Thoracic aorta (tissue), 2 donors: ENCODE data around the gene PSG11. TPM values are rescaled to one million over a fixed set of nuclear protein-coding genes. Genes with fewer than 3 reads are reported as not detected.
"Not testable (repeated sequence)": the region's sequence is repeated elsewhere in the genome, so short reads cannot be mapped to it uniquely, and the experiment has no call there.

ENCODE experiments used
- ATAC-seq: fragments of 150-250 bp; one replicate; pipeline ENCODE4 v1.8.0; 2017; ENCODE audit warnings: low read depth; ENCODE audit not compliant: insufficient number of reproducible peaks, low FRiP score
- DNase-seq: peaks from one replicate; pipeline ENCODE4 v3.0.0-alpha.2; 2020; ENCODE audit warnings: low spot score
- H3K27ac ChIP-seq, 2 donors: fragments of 200-600 bp; sonication (generic); 1 replicate in 1 of 2; 2 replicates in 1 of 2; pipeline ENCODE4 v1.5.1; 2016; ENCODE audit warnings: mild to moderate bottlenecking in 2 of 2, moderate library complexity in 2 of 2
- H3K27me3 ChIP-seq: fragments of 200-600 bp; sonication (generic); replicated peaks from 2 replicates; pipeline ENCODE4 v1.6.0; 2016; ENCODE audit warnings: mild to moderate bottlenecking; ENCODE audit not compliant: insufficient read depth
- H3K36me3 ChIP-seq: fragments of 200-600 bp; sonication (generic); one replicate; pipeline ENCODE4 v1.5.1; 2016
- H3K4me1 ChIP-seq, 2 donors: fragments of 200-600 bp; sonication (generic); 1 replicate in 1 of 2; 2 replicates in 1 of 2; pipeline versions ENCODE4 v1.5.1 to v1.6.0; 2016; ENCODE audit warnings: low read depth in 2 of 2, mild to moderate bottlenecking in 1 of 2; ENCODE audit not compliant: control insufficient read depth in 1 of 2
- H3K4me3 ChIP-seq: fragments of 200-600 bp; sonication (generic); 2 replicates; pipeline ENCODE4 v1.5.1; 2016; ENCODE audit warnings: mild to moderate bottlenecking
- H3K9me3 ChIP-seq: fragments of 200-600 bp; sonication (generic); 2 replicates; pipeline ENCODE4 v1.5.1; 2016
- total RNA-seq, 2 donors: library from RNA; depleted of rRNA; stranded (reverse); fragments of >200 nt; gene quantifications; one replicate each; pipeline versions ENCODE4 v1.1.0 to v1.2.3, GENCODE V29; 2016
- TF ChIP-seq, protein P1 (sequence below): fragments of 200-600 bp; sonication (generic); IDR thresholded peaks from one replicate; pipeline ENCODE4 v1.5.1; 2019; ENCODE audit warnings: antibody characterized with exemption

Gene PSG11
- total RNA-seq, 2 donors from 2014 or later = not detected

DNA sequence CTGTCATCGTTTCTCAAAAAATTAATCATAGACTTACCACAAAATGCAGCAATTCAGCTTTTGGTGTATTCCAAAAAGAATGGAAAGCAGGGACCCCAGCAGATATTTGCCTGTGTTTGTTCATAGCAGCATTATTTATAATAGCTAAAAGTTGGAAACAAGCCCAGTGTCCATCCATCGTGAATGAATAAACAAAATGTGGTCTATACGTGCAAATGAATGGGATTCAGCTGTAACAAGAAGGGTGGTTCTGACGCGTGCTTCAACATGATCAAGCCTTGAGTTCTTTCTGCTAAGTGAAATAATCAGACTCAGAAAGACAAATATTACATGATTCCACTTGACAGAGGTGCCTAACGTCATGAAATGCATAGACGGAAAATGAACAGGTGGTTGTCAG lies 36.4 kb downstream of the PSG11 start:
- DNase-seq (no peak), ATAC-seq (no peak)
- TF ChIP-seq, protein P1, sequence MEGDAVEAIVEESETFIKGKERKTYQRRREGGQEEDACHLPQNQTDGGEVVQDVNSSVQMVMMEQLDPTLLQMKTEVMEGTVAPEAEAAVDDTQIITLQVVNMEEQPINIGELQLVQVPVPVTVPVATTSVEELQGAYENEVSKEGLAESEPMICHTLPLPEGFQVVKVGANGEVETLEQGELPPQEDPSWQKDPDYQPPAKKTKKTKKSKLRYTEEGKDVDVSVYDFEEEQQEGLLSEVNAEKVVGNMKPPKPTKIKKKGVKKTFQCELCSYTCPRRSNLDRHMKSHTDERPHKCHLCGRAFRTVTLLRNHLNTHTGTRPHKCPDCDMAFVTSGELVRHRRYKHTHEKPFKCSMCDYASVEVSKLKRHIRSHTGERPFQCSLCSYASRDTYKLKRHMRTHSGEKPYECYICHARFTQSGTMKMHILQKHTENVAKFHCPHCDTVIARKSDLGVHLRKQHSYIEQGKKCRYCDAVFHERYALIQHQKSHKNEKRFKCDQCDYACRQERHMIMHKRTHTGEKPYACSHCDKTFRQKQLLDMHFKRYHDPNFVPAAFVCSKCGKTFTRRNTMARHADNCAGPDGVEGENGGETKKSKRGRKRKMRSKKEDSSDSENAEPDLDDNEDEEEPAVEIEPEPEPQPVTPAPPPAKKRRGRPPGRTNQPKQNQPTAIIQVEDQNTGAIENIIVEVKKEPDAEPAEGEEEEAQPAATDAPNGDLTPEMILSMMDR = no peak
- H3K4me1 ChIP-seq = no peaks in the 10 kb centered on the region
- no peak overlapping the region for H3K27ac ChIP-seq
- no peaks in the 10 kb centered on the region for H3K36me3 ChIP-seq
- H3K4me3 ChIP-seq = no peak overlapping the region
- H3K27me3 ChIP-seq = no peaks in the 10 kb centered on the region
- H3K9me3 ChIP-seq = no peaks in the 10 kb centered on the region

DNA sequence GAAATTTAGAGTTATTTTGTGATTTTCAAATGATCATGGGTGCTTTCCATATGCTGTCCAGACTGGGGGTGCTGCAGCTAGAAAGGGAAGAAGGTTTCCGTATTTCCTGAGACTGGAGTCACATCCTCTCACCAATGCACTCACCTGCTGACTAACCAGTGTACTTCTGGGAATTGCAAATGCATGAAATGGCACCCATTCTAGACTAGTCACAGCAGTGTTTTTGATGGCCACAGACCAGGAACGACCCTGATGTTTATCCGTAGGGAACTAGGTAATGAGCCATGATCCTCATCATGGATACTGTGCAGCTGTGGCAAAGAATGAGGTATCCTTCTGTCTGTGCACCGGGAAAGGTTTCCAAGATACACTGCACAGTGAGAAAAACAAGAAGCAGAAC lies 37.1 kb downstream of the PSG11 start:
- not testable (repeated sequence) for H3K4me3 ChIP-seq, ATAC-seq, H3K9me3 ChIP-seq

DNA sequence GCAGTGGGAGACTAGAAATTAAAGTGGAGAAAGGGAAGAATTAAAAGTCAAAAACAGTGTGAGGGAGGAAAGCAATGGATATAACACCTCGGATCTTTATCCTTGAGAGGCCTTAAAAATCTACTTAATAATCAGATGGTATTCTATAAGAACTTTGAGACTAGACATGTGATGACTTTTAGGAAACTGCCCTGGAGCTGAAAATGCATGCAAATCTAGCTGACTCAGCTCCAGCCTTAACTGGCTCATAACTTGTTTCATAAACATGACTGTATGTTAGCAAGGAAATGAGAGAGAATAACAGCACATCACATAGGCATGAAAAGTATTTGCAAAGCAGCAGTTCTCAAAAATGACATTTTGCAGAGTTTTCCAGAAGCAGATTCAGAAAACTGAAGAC lies 38.1 kb downstream of the PSG11 start:
- DNase-seq, H3K36me3 ChIP-seq, H3K27ac ChIP-seq, H3K4me1 ChIP-seq, H3K27me3 ChIP-seq, H3K9me3 ChIP-seq, ATAC-seq, H3K4me3 ChIP-seq: not testable (repeated sequence)

More for the DNA sequence above, 37.1 kb downstream of the PSG11 start:
- H3K4me1 ChIP-seq, H3K27me3 ChIP-seq, H3K36me3 ChIP-seq, H3K27ac ChIP-seq, DNase-seq: not testable (repeated sequence)

DNA sequence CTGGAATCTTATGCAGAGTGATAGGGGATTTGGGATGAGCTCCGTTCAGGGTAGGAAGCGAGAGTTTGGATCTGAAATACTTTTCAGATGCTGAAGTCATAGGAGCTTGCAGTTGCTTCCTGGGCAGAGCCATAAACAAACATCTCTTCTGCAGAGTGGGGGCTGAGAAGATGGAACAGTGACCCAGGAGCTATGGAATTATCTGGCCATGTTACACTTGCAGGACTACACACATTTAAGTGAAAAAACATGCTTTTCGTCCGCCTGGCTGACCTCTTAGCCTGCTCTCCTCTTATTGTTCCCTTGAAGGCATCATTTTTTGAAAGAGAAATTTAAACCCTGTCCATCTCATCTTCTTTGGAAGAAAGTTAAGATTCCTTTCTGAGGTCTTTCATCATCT lies 40.7 kb downstream of the PSG11 start:
- Histone ChIP-seq H3K27ac (no peak overlapping the region), H3K27me3 (no peaks in the 10 kb centered on the region), H3K9me3 (no peaks in the 10 kb centered on the region), H3K36me3 (no peaks in the 10 kb centered on the region), H3K4me1 (no peaks in the 10 kb centered on the region), H3K4me3 (no peak overlapping the region)
- TF ChIP-seq, protein P1 = no peak
- DNase-seq (no peak), ATAC-seq (no peak)

DNA sequence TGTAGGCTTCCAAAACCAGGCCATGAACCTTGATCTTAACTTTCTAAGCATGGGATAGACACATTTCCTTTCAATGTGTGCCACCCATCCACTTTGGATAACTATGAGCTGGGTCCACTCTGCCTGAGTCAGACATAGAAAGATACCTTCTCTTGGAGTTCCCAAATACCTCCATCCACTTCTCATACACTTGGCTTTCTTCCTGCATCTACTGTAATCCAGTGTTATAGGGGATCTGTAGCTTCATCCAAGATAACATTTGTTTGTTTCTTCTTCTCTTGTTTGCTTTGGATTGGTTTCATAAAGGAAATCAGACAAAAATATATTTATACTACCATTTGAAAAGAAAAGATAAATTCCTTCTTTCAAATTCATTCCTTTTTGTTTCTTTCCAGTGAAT lies 44.2 kb downstream of the PSG11 start:
- not testable (repeated sequence) for H3K36me3 ChIP-seq, DNase-seq

DNA sequence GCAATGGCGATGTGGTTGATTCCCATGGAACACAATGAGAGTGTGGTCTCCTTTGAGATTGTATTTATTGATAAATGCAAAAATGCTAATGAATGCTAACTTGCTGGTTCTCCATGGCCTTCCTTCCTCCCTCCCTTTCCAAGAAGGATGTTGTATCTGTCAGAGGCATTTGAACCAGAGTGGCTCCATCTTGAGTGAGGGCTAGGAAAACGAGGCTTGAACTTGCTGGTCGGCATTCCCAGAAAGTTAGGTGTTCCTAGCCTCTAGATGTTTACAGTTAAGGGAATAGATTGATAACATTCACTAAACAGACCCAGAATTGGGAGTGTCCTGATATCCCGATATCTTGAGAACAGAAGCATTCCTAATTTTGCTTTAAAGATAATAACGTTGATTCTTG lies 54.8 kb downstream of the PSG11 start:
- not testable (repeated sequence) for H3K36me3 ChIP-seq, ATAC-seq, H3K27ac ChIP-seq, H3K27me3 ChIP-seq, DNase-seq, H3K4me1 ChIP-seq, H3K4me3 ChIP-seq, H3K9me3 ChIP-seq

More for the DNA sequence above, 44.2 kb downstream of the PSG11 start:
- not testable (repeated sequence) for H3K27ac ChIP-seq, H3K27me3 ChIP-seq, H3K9me3 ChIP-seq, H3K4me3 ChIP-seq, ATAC-seq, H3K4me1 ChIP-seq

DNA sequence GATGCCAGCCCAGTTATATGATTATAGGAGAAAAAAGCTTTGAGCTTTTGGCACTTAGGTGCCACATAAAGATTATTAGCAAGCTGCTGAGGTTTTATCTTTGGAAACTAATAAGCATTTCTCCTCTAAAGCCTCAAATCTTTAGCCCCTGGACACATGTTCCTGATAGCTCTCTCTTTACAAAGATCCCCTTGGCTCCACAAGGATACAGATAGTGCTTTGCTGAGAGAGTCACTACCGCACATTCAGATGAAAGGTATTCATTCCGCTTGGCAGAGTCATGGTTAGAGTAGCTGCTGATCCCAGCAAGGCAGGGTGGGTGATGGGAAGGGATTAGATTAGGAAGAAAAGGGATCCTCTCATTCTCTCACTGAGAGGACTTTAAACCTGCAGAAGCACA lies 61.1 kb downstream of the PSG11 start:
- TF ChIP-seq, protein P1 = no peak
- no peaks in the 10 kb centered on the region for H3K4me1 ChIP-seq
- H3K9me3 ChIP-seq = no peaks in the 10 kb centered on the region
- DNase-seq = no peak
- H3K4me3 ChIP-seq = no peak overlapping the region
- no peak overlapping the region for H3K27ac ChIP-seq
- no peaks in the 10 kb centered on the region for H3K36me3 ChIP-seq
- ATAC-seq = no peak
- no peaks in the 10 kb centered on the region for H3K27me3 ChIP-seq
